Endothelial cell of hepatic sinusoid (primary cell): ENCODE measurements around the gene CLCA1.

ENCODE experiments used
- in situ Hi-C: cut with HindIII; loops from 2 replicates; pipeline ENCODE4 v1.10.0; 2017; ENCODE audit warnings: low sequenced_read_pairs

Gene CLCA1

GRCh38 chr1:86468501-86468977 is at the start of gene CLCA1:
CLCA1 (plus strand) TSS chr1:86468927; CDS start chr1:86468972, 45 bp downstream.
- in situ Hi-C loops: no loop called here

GRCh38 chr1:86419277-86419903 is 49.3 kb upstream of the CLCA1 start:
- in situ Hi-C loops: no loop called here

- in situ Hi-C loops: no loop called here
Observed at GRCh38 chr1:86421601-86422280, 47.0 kb upstream of the CLCA1 start.

GRCh38 chr1:86423473-86423872 is 45.3 kb upstream of the CLCA1 start:
- in situ Hi-C loops: no loop called here

- in situ Hi-C loops: no loop called here
Observed at GRCh38 chr1:86423873-86424272, 44.9 kb upstream of the CLCA1 start, which contains the start of gene CLCA2. CLCA2 (plus strand) TSS chr1:86424171; CDS start chr1:86424248, 77 bp downstream.

GRCh38 chr1:86429122-86429725 is 39.5 kb upstream of the CLCA1 start:
- in situ Hi-C loops: no loop called here

- in situ Hi-C loops: no loop called here
Observed at GRCh38 chr1:86429835-86430234, 38.9 kb upstream of the CLCA1 start.

- in situ Hi-C loops: no loop called here
Observed at GRCh38 chr1:86430376-86430775, 38.4 kb upstream of the CLCA1 start.

GRCh38 chr1:86434059-86434458 is 34.7 kb upstream of the CLCA1 start:
- in situ Hi-C loops: no loop called here

- in situ Hi-C loops: no loop called here
Observed at GRCh38 chr1:86435327-86435726, 33.4 kb upstream of the CLCA1 start.

- in situ Hi-C loops: no loop called here
Observed at GRCh38 chr1:86436041-86436440, 32.7 kb upstream of the CLCA1 start.

GRCh38 chr1:86441581-86441980 is 27.1 kb upstream of the CLCA1 start:
- in situ Hi-C loops: no loop called here

- in situ Hi-C loops: no loop called here
Observed at GRCh38 chr1:86441997-86442396, 26.7 kb upstream of the CLCA1 start.

GRCh38 chr1:86445919-86446318 is 22.8 kb upstream of the CLCA1 start:
- in situ Hi-C loops: no loop called here

- in situ Hi-C loops: no loop called here
Observed at GRCh38 chr1:86447198-86447790, 21.4 kb upstream of the CLCA1 start.

GRCh38 chr1:86448670-86449069 is 20.1 kb upstream of the CLCA1 start:
- in situ Hi-C loops: no loop called here

- in situ Hi-C loops: no loop called here
Observed at GRCh38 chr1:86449103-86449502, 19.6 kb upstream of the CLCA1 start.

- in situ Hi-C loops: no loop called here
Observed at GRCh38 chr1:86450847-86451246, 17.9 kb upstream of the CLCA1 start.

GRCh38 chr1:86453664-86454063 is 15.1 kb upstream of the CLCA1 start:
- in situ Hi-C loops: no loop called here

- in situ Hi-C loops: no loop called here
Observed at GRCh38 chr1:86455073-86455472, 13.7 kb upstream of the CLCA1 start.

- in situ Hi-C loops: loop anchor here (5.0 kb wide), 1 partner anchor 56 kb away; no protein-coding TSS in a partner anchor
Observed at GRCh38 chr1:86460998-86461397, 7.7 kb upstream of the CLCA1 start.
